RWPE1 (cell line): Measurements from ENCODE around the gene ABCA3.

Experiments used
- CTCF ChIA-PET: fragments of 350-600 bp; sonication (Branson Sonifier 250); formaldehyde crosslinking; extraction: SDS; loops from one replicate; lab custom pipeline; 2021; lab: Yijun Ruan, JAX
- POLR2A ChIA-PET: fragments of 400-600 bp; formaldehyde crosslinking; extraction: SDS; loops from one replicate; lab custom pipeline; 2020; ENCODE audit warnings: antibody characterized with exemption; ENCODE audit not compliant: low non-redundant PET; lab: Yijun Ruan, JAX
- DNase-seq: peaks from one replicate; pipeline ENCODE4 v3.0.0; 2012; ENCODE audit warnings: low spot score
- H3K27ac ChIP-seq: fragments of 450-650 bp; 2 replicates; pipeline ENCODE4 v1.5.1; 2017
- CTCF ChIP-seq: fragments of 450-650 bp; conservative IDR thresholded peaks from 2 replicates; pipeline ENCODE4 v1.5.1; 2017; ENCODE audit warnings: low read depth, mild to moderate bottlenecking

ABCA3 gene

GRCh38 chr16:2234813-2235170, 105.7 kb downstream of the ABCA3 start:
- TF ChIP-seq CTCF: no peak
- POLR2A ChIA-PET: no interaction called here

GRCh38 chr16:2233872-2234812, 106.4 kb downstream of the ABCA3 start:
- no peak for TF ChIP-seq CTCF
- peak overlapping the region; percentile 93; the same call in 1 of the 2 replicates for H3K27ac ChIP-seq
- POLR2A ChIA-PET: no interaction called here
- CTCF ChIA-PET: interaction anchor here (0.5 to 0.6 kb wide), 3 partner anchors 20 to 52 kb away, joined by 3 to 4 read pairs (median 4); no protein-coding TSS in a partner anchor
- no peak for DNase-seq

More at GRCh38 chr16:2234813-2235170, 105.7 kb downstream of the ABCA3 start:
- H3K27ac ChIP-seq: no peak overlapping the region
- no peak for DNase-seq
- CTCF ChIA-PET: interaction anchor here (0.6 kb wide), 2 partner anchors 47 to 52 kb away, joined by 3 to 4 read pairs; no protein-coding TSS in a partner anchor

- DNase-seq: no peak
- H3K27ac ChIP-seq: peak overlapping the region; percentile 93
- ChIA-PET CTCF (interaction anchor here (0.6 to 1.4 kb wide), 2 partner anchors 9 to 38 kb away, joined by 3 read pairs; no protein-coding TSS in a partner anchor), POLR2A (no interaction called here)
- TF ChIP-seq CTCF: no peak
Measured at GRCh38 chr16:2233046-2233775, 107.3 kb downstream of the ABCA3 start.

GRCh38 chr16:2232094-2232990, 108.2 kb downstream of the ABCA3 start:
- no peak for TF ChIP-seq CTCF
- peak overlapping the region; percentile 93 for H3K27ac ChIP-seq
- ChIA-PET CTCF (interaction anchor here (0.6 to 1.4 kb wide), 2 partner anchors 8 to 37 kb away, joined by 3 read pairs; no protein-coding TSS in a partner anchor), POLR2A (no interaction called here)
- no peak for DNase-seq

- CTCF ChIA-PET: interaction anchor here (1.1 to 2.0 kb wide), 3 partner anchors 20 to 37 kb away, joined by 3 to 6 read pairs (median 5); partner anchors contain the start of gene ECI1
- H3K27ac ChIP-seq: peak overlapping the region; percentile 93
- POLR2A ChIA-PET: no interaction called here
- no peak for TF ChIP-seq CTCF
- peak; percentile 55 for DNase-seq
Measured at GRCh38 chr16:2231016-2231931, 109.3 kb downstream of the ABCA3 start.
